ENCODE results near the gene DNAJC11.

DNA sequence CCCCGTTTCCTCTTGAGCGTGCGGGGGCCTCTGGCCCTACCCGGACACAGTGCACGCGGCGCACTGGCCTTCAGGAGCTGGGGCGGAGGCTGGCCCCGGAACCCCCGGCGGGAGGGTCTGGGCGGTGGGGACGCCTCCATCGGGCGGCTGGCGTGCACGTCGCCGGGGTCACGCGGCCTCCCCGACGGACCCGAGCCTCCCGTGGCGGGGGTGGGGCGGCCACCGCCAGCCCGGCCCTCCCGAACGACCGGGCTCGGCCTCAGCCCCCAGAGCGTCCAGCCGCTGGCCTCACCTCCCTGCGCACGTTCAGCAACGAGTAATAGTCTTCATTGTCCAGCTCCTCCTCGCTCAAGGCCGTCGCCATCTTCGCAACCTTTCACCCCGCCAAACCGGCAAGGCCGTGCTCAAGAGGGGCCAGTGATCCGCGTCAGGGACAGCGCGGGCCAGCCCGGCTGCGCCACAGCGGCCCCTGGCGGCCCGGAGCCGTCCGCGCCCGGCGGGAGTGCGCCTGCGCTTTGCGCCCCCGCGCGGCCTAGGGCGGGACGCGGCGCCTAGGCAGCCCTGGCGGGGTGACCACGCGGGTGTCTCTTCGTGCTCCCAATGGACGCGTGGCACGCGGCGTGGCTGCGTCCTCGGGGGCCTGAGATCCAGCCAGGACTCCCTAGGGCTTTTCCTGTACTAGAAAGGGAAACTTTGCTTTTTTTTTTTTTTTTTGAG, at the start of gene DNAJC11:
- TF ChIP-seq, protein P1, sequence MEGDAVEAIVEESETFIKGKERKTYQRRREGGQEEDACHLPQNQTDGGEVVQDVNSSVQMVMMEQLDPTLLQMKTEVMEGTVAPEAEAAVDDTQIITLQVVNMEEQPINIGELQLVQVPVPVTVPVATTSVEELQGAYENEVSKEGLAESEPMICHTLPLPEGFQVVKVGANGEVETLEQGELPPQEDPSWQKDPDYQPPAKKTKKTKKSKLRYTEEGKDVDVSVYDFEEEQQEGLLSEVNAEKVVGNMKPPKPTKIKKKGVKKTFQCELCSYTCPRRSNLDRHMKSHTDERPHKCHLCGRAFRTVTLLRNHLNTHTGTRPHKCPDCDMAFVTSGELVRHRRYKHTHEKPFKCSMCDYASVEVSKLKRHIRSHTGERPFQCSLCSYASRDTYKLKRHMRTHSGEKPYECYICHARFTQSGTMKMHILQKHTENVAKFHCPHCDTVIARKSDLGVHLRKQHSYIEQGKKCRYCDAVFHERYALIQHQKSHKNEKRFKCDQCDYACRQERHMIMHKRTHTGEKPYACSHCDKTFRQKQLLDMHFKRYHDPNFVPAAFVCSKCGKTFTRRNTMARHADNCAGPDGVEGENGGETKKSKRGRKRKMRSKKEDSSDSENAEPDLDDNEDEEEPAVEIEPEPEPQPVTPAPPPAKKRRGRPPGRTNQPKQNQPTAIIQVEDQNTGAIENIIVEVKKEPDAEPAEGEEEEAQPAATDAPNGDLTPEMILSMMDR (IDR thresholded peaks at IDR 0.05; ENCODE audit: poor library complexity), result peak; percentile 70
- TF ChIP-seq EZH2phosphoT487 (IDR thresholded peaks at IDR 0.05; ENCODE audit: low read depth, severe bottlenecking, unreplicated experiment) (no peak), EZH2 (IDR thresholded peaks at IDR 0.05; ENCODE audit: borderline replicate concordance) (no peak)

Measured in hepatocyte (in vitro differentiated cells).